Measurements from ENCODE around the gene RPL10.

Gene RPL10

DNA sequence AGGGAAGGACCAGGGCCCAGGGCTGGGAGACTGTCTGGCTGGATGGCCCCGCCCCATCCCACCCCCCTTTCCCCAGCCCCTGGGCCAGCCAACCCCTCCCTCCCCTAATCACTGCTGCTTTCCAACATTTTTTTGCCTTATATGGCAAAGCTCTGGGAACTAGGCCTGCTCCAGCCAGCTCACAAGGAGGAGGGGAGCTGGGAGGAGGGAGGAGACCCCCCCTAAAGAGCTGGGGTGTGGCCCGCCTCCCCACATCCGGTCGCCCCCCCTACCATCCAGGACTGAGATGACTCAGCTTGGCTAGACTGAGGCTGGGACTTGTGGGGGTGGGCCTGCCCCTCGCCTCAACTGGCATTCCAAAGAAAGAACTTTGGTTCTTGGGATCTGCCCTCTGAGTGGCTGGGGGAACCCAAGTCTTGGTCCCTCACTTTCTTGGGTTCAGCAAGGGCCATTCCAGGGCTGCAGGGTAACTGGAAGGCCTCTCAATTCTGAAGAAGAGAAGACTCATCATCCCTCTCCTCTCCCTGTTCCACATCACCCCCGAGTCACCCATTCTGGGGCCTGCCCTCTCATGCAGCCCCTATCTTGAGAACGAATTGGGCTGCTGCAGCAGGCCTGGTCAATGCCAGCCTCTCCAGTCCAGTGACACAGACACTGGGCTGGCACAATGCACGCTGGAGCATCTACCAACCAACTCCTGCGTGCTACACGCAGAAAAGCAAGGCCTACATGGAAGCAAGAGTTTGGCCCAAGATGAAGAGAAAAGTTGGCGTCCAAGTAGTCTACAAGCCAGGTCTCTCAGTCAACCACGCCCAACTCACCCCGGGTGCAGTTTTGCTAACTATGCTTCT is 28.5 kb upstream of the RPL10 start:
- peak overlapping the region; percentile 40; the same call in 1 of the 2 replicates for H3K27ac ChIP-seq
- TF ChIP-seq, protein P1, sequence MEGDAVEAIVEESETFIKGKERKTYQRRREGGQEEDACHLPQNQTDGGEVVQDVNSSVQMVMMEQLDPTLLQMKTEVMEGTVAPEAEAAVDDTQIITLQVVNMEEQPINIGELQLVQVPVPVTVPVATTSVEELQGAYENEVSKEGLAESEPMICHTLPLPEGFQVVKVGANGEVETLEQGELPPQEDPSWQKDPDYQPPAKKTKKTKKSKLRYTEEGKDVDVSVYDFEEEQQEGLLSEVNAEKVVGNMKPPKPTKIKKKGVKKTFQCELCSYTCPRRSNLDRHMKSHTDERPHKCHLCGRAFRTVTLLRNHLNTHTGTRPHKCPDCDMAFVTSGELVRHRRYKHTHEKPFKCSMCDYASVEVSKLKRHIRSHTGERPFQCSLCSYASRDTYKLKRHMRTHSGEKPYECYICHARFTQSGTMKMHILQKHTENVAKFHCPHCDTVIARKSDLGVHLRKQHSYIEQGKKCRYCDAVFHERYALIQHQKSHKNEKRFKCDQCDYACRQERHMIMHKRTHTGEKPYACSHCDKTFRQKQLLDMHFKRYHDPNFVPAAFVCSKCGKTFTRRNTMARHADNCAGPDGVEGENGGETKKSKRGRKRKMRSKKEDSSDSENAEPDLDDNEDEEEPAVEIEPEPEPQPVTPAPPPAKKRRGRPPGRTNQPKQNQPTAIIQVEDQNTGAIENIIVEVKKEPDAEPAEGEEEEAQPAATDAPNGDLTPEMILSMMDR (conservative IDR thresholded peaks at IDR 0.05), result no peak

DNA sequence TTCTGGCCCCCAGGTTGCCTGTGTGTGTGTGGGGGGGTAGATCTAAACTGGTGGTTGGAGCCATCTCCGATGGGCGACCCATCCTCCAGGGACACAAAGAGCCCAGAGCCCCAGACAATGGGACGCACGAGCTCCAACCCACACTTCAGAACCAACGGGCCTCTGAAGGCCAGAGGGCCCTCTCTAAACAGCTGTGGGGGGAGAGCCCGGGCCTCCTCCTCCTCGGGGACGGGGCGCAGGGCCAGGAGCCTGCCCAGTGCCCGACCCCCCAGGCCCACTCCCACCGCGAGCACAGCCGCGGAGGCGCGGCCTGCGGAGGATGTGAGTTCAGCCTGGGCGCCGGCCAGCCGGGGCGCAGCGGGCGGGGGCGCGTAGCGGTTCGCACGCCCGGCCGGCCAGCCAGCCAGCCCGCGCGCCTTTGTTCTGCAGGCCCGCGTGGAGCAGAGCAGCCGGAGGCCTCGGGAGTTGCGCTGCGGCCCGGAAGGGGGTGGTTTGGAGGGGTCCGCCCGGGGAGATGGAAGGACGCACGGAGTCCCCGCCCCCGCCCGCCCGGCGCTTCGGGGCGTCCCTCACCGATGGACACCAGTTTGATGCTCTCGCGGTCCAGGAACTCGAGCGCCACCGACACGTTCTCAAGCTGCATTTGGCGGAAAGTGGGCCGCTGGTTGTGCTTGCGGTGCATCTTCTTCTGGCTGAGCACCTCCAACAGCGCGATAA is 27.7 kb upstream of the RPL10 start:
- peak overlapping the region; percentile 40; the same call in 1 of the 2 replicates for H3K27ac ChIP-seq
- TF ChIP-seq, protein P1 (conservative IDR thresholded peaks at IDR 0.05), result no peak

DNA sequence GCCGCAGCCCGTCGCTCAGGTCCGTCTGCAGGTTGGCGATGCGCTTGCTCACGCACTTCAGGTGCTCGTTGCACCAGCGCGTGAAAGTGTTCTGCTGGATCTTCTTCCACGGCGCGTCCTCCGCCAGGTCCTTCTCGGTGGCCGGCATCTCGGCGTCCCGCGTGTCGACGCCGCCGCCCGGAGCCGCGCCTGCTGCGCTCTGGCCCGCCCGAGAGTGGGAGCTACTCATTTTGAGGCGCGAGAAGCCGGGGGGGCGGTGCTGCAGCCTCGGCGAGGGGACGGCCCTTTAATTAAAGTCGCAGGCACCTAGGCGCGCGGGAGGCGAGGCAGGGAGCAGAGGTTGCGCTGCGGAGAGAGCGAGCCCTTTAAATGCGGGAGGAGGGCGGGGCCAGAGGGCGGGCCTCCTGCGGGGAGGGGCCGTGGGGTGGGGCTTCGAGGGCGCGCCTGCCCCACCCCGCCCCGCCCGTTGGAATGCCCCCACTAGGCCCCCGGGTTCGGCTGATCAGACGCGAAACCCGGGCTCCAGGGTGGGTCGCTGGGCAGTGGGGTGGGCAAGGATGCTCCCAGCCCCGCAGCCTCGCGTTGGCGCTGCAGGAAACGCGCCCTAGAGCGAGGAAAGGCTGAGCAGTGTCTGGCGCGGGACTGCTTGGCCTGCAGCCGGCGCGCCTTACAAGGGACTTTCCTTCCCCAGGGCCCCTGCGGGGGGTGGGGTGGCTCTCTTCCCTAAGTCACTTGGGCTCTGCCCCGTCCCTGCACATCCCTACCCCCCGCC is 27.0 kb upstream of the RPL10 start:
- H3K27ac ChIP-seq, result peak overlapping the region; percentile 40; the same call in 1 of the 2 replicates
- TF ChIP-seq, protein P1 (conservative IDR thresholded peaks at IDR 0.05), result no peak

DNA sequence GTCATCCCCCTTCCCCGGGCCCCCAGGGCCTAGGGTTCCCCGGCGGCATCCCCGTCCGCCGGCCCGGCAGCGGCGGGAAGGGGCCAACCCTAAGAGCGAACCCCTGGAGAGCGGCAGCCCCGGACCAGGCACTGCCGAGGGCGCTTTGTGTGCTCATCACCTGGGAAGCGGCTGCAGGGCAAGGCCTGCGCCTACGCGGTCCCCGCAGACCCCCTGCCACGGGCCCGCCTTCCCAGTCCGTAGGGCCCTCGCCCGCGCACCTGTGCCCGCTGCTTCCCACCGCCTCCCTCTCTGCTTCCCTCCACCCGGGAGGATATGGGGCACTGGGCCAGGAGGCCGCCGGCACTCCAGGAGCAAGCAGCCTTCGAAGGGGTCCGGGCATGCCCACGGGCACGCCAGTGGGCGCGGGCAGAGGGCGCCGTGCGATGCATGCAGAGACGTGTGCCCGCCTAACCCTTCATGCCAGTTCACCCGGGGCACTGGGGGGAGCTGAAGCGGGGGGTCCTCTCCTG is 26.3 kb upstream of the RPL10 start:
- TF ChIP-seq, protein P1 (conservative IDR thresholded peaks at IDR 0.05), result no peak
- H3K27ac ChIP-seq, result peak overlapping the region; percentile 16; the same call in 1 of the 2 replicates

DNA sequence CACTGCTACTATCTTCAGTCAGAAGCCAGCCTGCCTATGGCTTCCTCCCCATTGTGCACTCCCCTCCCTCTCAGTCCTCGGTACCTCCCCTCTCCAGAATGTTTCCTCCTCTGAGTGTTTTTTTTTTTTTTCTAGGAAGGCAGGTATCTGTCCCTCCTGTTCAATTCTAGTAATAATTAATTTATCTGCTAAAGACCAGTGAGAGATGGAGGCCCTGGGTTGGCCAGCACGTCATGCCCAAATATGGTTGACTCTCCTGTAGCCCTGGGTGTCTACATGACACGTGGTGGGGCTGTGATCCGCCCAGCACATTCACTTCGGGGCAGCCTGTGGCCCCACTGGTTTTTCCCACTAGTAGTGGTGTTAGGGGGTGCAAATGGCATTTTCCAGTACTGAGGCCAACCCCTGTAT is 25.6 kb upstream of the RPL10 start:
- no peak overlapping the region for H3K27ac ChIP-seq
- TF ChIP-seq, protein P1 (conservative IDR thresholded peaks at IDR 0.05), result no peak

DNA sequence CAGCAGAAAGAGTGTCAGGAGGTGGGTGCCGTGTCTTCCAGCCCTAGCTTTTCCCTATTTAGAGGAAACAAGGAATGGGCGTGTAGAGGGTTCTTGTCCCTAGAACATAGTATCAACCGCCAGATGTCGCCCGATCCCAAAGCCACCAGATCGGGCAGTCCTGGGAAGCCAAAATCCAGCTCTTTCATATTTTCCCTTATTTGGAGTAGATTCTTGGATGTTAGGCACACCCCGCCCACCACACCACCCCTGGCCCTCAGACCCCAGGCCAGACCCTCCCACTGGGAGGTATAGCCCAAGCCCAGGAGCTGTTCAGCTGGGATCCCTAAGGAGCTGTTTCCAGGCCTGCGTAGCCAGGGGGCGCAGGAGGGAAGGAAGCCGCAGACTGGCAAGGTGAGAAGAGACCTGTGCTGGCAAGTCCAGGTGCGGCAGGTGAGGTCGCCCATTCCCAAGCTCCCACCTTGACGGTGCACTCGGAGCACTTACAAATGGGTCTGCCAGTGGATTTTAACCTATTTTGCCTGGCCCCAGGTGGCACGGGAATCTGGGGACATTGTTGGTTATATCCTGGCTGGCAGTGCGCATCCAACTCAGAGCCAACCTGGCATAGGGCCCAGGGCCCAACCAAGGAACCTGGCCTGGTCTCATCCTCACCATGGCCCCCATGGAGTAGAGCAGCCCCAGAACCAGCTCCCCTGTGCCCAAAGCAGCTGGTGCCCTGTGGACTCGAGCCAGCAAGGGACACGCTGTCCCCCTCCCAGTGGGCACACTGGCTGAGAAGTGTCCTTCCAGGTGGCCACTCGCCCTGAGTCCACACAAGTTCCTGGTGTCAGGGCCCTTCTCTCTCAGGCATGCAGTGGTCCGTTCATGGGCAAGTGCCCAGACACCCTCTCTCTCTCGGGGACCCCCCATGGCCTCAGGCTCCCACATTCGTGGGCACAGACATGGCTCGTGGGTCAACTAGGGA is 24.6 kb upstream of the RPL10 start:
- H3K27ac ChIP-seq, result peak overlapping the region; percentile 65
- TF ChIP-seq, protein P1 (conservative IDR thresholded peaks at IDR 0.05), result peak; percentile 85
